A673 (cell line): ENCODE data around the gene BANK1. TPM values are rescaled to one million over a fixed set of nuclear protein-coding genes. Genes with fewer than 3 reads are reported as not detected.

Experiments
- BruUV-seq: library from RNA; stranded (reverse); fragments of 400-500 nt; replicated peaks from 2 replicates; lab custom pipeline; 2021; lab: Mats Ljungman, UMichigan
- CTCF ChIA-PET: fragments of 300-600 bp; sonication (Branson Sonifier 250); formaldehyde crosslinking; loops from one replicate; lab custom pipeline; 2022; ENCODE audit warnings: antibody characterized with exemption; lab: Charles Lee
- POLR2A ChIA-PET: fragments of 300-600 bp; sonication (Branson Sonifier 250); formaldehyde crosslinking; loops from one replicate; lab custom pipeline; 2022; ENCODE audit warnings: antibody characterized with exemption; ENCODE audit not compliant: low non-redundant PET; lab: Charles Lee
- DNase-seq: peaks from one replicate; pipeline ENCODE4 v3.0.0-alpha.2; 2015; ENCODE audit warnings: low spot score
- H3K27ac ChIP-seq: fragments of 200-600 bp; sonication (generic); 2 replicates; pipeline ENCODE4 v1.5.1; 2016; ENCODE audit warnings: mixed run types, low read depth, mild to moderate bottlenecking, mixed read lengths, antibody characterized with exemption, low read length; ENCODE audit not compliant: poor library complexity, severe bottlenecking
- H3K27me3 ChIP-seq: fragments of 200-600 bp; sonication (generic); replicated peaks from 2 replicates; pipeline ENCODE4 v1.6.1; 2017; ENCODE audit warnings: mixed run types, low read depth, mild to moderate bottlenecking, mixed read lengths, antibody characterized with exemption, low read length; ENCODE audit not compliant: insufficient read depth, poor library complexity
- H3K36me3 ChIP-seq: fragments of 200-600 bp; sonication (generic); 2 replicates; pipeline ENCODE4 v1.6.1; 2016; ENCODE audit warnings: mixed run types, mild to moderate bottlenecking, mixed read lengths, antibody characterized with exemption, low read length; ENCODE audit not compliant: insufficient read depth, poor library complexity, severe bottlenecking
- H3K4me1 ChIP-seq: fragments of 200-600 bp; sonication (generic); 2 replicates; pipeline ENCODE4 v1.6.1; 2017; ENCODE audit warnings: mixed run types, mild to moderate bottlenecking, mixed read lengths, antibody characterized with exemption, low read length; ENCODE audit not compliant: insufficient read depth, poor library complexity, severe bottlenecking
- H3K4me3 ChIP-seq: fragments of 200-600 bp; sonication (generic); 2 replicates; pipeline ENCODE4 v1.5.1; 2016; ENCODE audit warnings: low read depth, mixed run types, mild to moderate bottlenecking, mixed read lengths, low read length; ENCODE audit not compliant: poor library complexity, severe bottlenecking
- H3K9me3 ChIP-seq: fragments of 200-600 bp; sonication (generic); 2 replicates; pipeline ENCODE4 v1.6.1; 2016; ENCODE audit warnings: mixed run types, low read depth, mild to moderate bottlenecking, mixed read lengths, antibody characterized with exemption, low read length; ENCODE audit not compliant: poor library complexity, severe bottlenecking
- CTCF ChIP-seq: fragments of 300-800, 200-600 bp; sonication (generic); conservative IDR thresholded peaks from 2 replicates; pipeline ENCODE4 v1.5.1; 2017; ENCODE audit warnings: low read depth, mild to moderate bottlenecking, antibody characterized with exemption, low read length, moderate library complexity, mixed read lengths
- EZH2 ChIP-seq: fragments of 200-600 bp; sonication (generic); IDR thresholded peaks from 2 replicates; pipeline ENCODE4 v1.6.1; 2017; ENCODE audit warnings: borderline replicate concordance, low read depth, mild to moderate bottlenecking, mixed read lengths, antibody characterized with exemption, low read length; ENCODE audit not compliant: poor library complexity, severe bottlenecking
- intact Hi-C: fragments of 100-400 bp; cut with micrococcal nuclease; formaldehyde crosslinking; loops from one replicate; pipeline ENCODE4 v1.10.0; 2022; ENCODE audit not compliant: unreplicated experiment
- total RNA-seq: library from RNA; stranded (reverse); gene quantifications from 2 replicates; pipeline ENCODE4 v1.2.3, GENCODE V29; 2021

The BANK1 gene
- total RNA-seq, 1 experiment from 2014 or later: not detected

GRCh38 chr4:101853028-101853427 is 62.5 kb downstream of the BANK1 start:
- no peak for DNase-seq
- BruUV-seq: no TSS peak
- H3K4me1 ChIP-seq: no peaks in the 10 kb centered on the region
- no peaks in the 10 kb centered on the region for H3K36me3 ChIP-seq
- no peak overlapping the region for H3K27ac ChIP-seq
- ChIA-PET POLR2A (no interaction called here), CTCF (no interaction called here)
- H3K4me3 ChIP-seq: no peak overlapping the region
- intact Hi-C loops: no loop called here
- H3K9me3 ChIP-seq: no peaks in the 10 kb centered on the region
- TF ChIP-seq EZH2 (no peak), CTCF (no peak)
- H3K27me3 ChIP-seq: no peaks in the 10 kb centered on the region

GRCh38 chr4:101853691-101854090 is 63.2 kb downstream of the BANK1 start:
- no peaks in the 10 kb centered on the region for H3K9me3 ChIP-seq
- no peak overlapping the region for H3K4me3 ChIP-seq
- POLR2A ChIA-PET: no interaction called here
- no peak for TF ChIP-seq CTCF
- no peak for TF ChIP-seq EZH2
- no peak overlapping the region for H3K27ac ChIP-seq
- BruUV-seq: no TSS peak
- no peaks in the 10 kb centered on the region for H3K4me1 ChIP-seq
- no peak for DNase-seq
- CTCF ChIA-PET: no interaction called here
- no peaks in the 10 kb centered on the region for H3K36me3 ChIP-seq
- intact Hi-C loops: no loop called here
- no peaks in the 10 kb centered on the region for H3K27me3 ChIP-seq

GRCh38 chr4:101855239-101855638 is 64.7 kb downstream of the BANK1 start:
- H3K27ac ChIP-seq: no peak overlapping the region
- CTCF ChIA-PET: no interaction called here
- intact Hi-C loops: no loop called here
- no TSS peak for BruUV-seq
- POLR2A ChIA-PET: no interaction called here
- H3K4me1 ChIP-seq: no peaks in the 10 kb centered on the region
- no peaks in the 10 kb centered on the region for H3K36me3 ChIP-seq
- no peaks in the 10 kb centered on the region for H3K9me3 ChIP-seq
- no peak for DNase-seq
- TF ChIP-seq CTCF (no peak), EZH2 (no peak)
- no peaks in the 10 kb centered on the region for H3K27me3 ChIP-seq
- H3K4me3 ChIP-seq: no peak overlapping the region
